GM08714 (cell line): ENCODE results near the gene NOTUM.

Source experiments
- H3K4me3 ChIP-seq: fragments of 200-500 bp; sonication (Bioruptor generic); 2 replicates; pipeline ENCODE4 v1.5.1; 2014; ENCODE audit warnings: mild to moderate bottlenecking, low read length, inconsistent platforms
- ZNF274 ChIP-seq: IDR thresholded peaks from 2 replicates; pipeline ENCODE4 v1.6.1; 2012; ENCODE audit warnings: mild to moderate bottlenecking, low read depth, low read length

The NOTUM gene

GRCh38 chr17:82000803-82001570, 40.0 kb upstream of the NOTUM start:
- H3K4me3 ChIP-seq = no peak overlapping the region
- TF ChIP-seq ZNF274 = no peak

- no peak overlapping the region for H3K4me3 ChIP-seq
- no peak for TF ChIP-seq ZNF274
Measured at GRCh38 chr17:81999976-82000802, 39.2 kb upstream of the NOTUM start.

- H3K4me3 ChIP-seq = no peak overlapping the region
- no peak for TF ChIP-seq ZNF274
Measured at GRCh38 chr17:81999587-81999975, 38.6 kb upstream of the NOTUM start.

GRCh38 chr17:81998691-81999438, 37.9 kb upstream of the NOTUM start:
- TF ChIP-seq ZNF274 = no peak
- H3K4me3 ChIP-seq = no peak overlapping the region

GRCh38 chr17:81998212-81998611, 37.2 kb upstream of the NOTUM start:
- TF ChIP-seq ZNF274 = no peak
- no peak overlapping the region for H3K4me3 ChIP-seq

DNA sequence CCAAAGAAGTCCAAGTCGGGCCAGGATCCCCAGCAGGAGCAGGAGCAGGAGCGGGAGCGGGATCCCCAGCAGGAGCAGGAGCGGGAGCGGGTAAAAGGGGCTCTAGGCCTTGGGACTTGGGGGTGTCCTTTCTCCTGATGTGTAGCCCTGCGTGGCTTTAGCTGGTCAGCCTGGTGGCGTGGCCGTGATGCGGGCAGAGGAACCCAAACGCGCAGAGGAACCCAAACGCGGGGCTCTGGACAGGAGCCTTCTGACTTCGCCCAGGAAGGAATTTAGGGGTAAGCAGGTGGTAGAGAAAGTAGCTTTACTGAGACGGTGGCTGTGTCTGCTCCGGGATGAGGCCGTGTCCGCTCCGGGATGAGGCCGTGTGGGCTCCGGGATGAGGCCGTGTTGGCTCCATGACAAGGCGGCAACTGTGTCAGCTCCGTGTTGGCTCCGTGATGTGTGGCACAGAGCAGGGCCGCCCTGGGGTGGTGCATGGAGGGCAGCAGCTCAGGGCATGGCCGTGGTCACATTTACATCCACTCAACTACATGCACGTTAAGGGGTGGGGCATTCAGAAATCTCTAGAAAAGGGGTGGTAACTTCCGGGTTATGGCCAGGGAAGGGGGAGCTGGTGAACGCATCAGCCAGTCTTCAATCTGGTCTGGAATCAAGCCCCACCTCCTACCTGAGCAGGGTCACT, 35.9 kb upstream of the NOTUM start:
- no peak overlapping the region for H3K4me3 ChIP-seq
- no peak for TF ChIP-seq ZNF274

- TF ChIP-seq ZNF274 = no peak
- H3K4me3 ChIP-seq = no peak overlapping the region
Measured at GRCh38 chr17:81996232-81996756, 35.3 kb upstream of the NOTUM start.

- H3K4me3 ChIP-seq = no peak overlapping the region
- no peak for TF ChIP-seq ZNF274
Measured at GRCh38 chr17:81995463-81996231, 34.7 kb upstream of the NOTUM start.

DNA sequence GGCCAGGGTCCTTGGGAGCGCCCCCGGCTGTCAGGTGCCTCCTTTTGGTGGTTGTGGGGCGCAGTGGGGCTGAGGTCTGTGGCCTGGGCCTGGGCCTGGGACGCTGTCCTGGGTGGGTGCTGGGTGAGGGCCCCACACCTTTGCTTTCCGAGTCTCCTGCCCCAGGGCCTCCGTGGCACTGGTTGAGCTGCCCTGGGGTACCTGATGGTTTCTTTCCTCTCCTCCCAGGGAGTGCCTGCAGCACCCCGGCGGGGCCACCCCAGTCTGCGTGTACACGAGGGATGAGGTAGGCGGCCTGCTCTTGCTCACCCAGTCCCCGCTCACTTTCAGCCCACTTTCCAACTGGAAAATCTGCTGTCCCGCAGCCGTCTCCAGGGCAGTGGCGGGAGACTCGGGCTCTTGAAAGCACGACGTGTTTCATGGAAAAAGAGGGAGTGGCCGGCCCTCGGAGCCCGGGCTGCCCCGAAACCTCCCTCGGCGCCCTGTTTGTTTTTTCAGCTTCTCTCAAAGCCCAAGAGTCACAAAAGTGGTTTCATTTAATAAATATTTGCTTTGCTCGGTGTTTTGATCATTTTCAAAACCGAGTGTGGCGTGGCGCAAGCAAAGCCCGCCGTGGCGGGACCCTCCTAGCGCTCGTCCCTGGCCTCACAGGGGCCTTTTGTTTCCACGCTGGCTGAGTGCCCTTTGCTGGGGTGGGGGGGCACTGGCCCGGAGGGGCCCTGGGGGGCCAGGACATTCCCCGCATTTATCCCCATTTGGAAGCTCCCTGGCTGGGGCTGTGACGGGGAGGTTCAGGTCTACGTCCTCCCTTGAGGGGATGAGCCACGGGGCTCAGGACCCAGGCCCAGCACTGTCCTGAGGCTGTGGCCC, 33.8 kb upstream of the NOTUM start:
- no peak for TF ChIP-seq ZNF274
- no peak overlapping the region for H3K4me3 ChIP-seq

GRCh38 chr17:81993729-81994592, 33.0 kb upstream of the NOTUM start:
- no peak overlapping the region for H3K4me3 ChIP-seq
- no peak for TF ChIP-seq ZNF274

GRCh38 chr17:81992306-81993102, 31.5 kb upstream of the NOTUM start:
- H3K4me3 ChIP-seq = no peak overlapping the region
- TF ChIP-seq ZNF274 = no peak
